NCI-H2196 (cell line): Measurements from ENCODE around the gene AUTS2.

Source experiments
- DNase-seq: peaks from one replicate; lab custom pipeline; 2025; ENCODE audit not compliant: unreplicated experiment; lab: John Stamatoyannopoulos, UW

The AUTS2 gene

GRCh38 chr7:70321016-70321590, 722.8 kb downstream of the AUTS2 start:
- DNase-seq: no peak

GRCh38 chr7:70322856-70323255, 724.6 kb downstream of the AUTS2 start:
- no peak for DNase-seq

- DNase-seq: no peak
Measured at GRCh38 chr7:70325509-70326101, 727.3 kb downstream of the AUTS2 start.

GRCh38 chr7:70334295-70334694, 736.0 kb downstream of the AUTS2 start:
- no peak for DNase-seq

GRCh38 chr7:70334871-70335270, 736.6 kb downstream of the AUTS2 start:
- no peak for DNase-seq

GRCh38 chr7:70336536-70336935, 738.3 kb downstream of the AUTS2 start:
- no peak for DNase-seq

- no peak for DNase-seq
Measured at GRCh38 chr7:70338015-70338414, 739.7 kb downstream of the AUTS2 start.

- no peak for DNase-seq
Measured at GRCh38 chr7:70340236-70340635, 742.0 kb downstream of the AUTS2 start.

- DNase-seq: no peak
Measured at GRCh38 chr7:70341446-70341845, 743.2 kb downstream of the AUTS2 start.

GRCh38 chr7:70343519-70343918, 745.2 kb downstream of the AUTS2 start:
- DNase-seq: no peak

GRCh38 chr7:70344726-70345125, 746.5 kb downstream of the AUTS2 start:
- no peak for DNase-seq

GRCh38 chr7:70346844-70347462, 748.7 kb downstream of the AUTS2 start:
- no peak for DNase-seq

GRCh38 chr7:70347463-70348254, 749.4 kb downstream of the AUTS2 start:
- DNase-seq: no peak

GRCh38 chr7:70349031-70349430, 750.8 kb downstream of the AUTS2 start:
- DNase-seq: no peak

- no peak for DNase-seq
Measured at GRCh38 chr7:70349819-70350218, 751.5 kb downstream of the AUTS2 start.

- no peak for DNase-seq
Measured at GRCh38 chr7:70352088-70352487, 753.8 kb downstream of the AUTS2 start.

- no peak for DNase-seq
Measured at GRCh38 chr7:70352906-70353305, 754.6 kb downstream of the AUTS2 start.

GRCh38 chr7:70353330-70353945, 755.2 kb downstream of the AUTS2 start:
- no peak for DNase-seq

GRCh38 chr7:70353946-70354335, 755.7 kb downstream of the AUTS2 start:
- no peak for DNase-seq

GRCh38 chr7:70354409-70355169, 756.3 kb downstream of the AUTS2 start:
- DNase-seq: no peak
